Measurements from ENCODE around the gene XRCC5. TPM values are rescaled to one million over a fixed set of nuclear protein-coding genes. Genes with fewer than 3 reads are reported as not detected.

XRCC5 gene
- total RNA-seq, 1 experiment from 2014 or later, result 618 TPM

DNA sequence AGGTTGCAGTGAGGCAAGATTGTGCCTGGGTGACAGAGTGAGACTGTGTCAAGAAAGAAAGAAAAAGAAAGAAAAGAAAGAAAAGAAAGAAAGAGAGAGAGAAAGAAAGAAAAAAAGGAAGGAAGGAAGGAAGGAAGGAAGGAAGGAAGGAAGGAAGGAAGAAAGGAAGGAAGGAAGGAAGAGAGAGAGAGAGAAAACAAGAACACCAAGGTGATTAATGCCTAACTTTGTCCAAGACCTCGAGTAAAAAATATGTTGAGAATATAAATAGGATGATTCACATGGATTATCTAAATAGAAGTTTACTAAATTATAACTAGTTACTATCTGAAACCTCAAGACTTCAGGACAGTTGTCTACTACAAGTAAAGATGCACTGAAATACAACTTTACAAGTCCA lies 34.8 kb upstream of the XRCC5 start:
- Histone ChIP-seq H3K4me1 (ENCODE audit: insufficient read depth, low read length) (no peaks in the 10 kb centered on the region), H3K18ac (ENCODE audit: insufficient read length, low read depth, low read length) (no peak overlapping the region), H3K23ac (ENCODE audit: insufficient read length, low read depth, low read length) (no peak overlapping the region), H3K4me2 (ENCODE audit: insufficient read depth, insufficient read length, low read length) (no peak overlapping the region), H3K27ac (ENCODE audit: insufficient read length, low read depth, low read length) (no peak overlapping the region), H2BK5ac (ENCODE audit: insufficient read length, low read length) (no peak overlapping the region), H4K5ac (ENCODE audit: insufficient read length, low read depth, low read length) (no peak overlapping the region), H3K79me1 (ENCODE audit: insufficient read depth, low read depth, low read length, poor library complexity, severe bottlenecking) (no peaks in the 10 kb centered on the region), H3K79me2 (ENCODE audit: insufficient read depth, low read length) (no peaks in the 10 kb centered on the region), H3K9ac (ENCODE audit: extremely low read depth, insufficient read length, low read length) (no peak overlapping the region), H3K14ac (ENCODE audit: insufficient read depth, low read length) (no peak overlapping the region), H4K91ac (ENCODE audit: insufficient read length, low read depth, low read length) (no peak overlapping the region), H3K4ac (ENCODE audit: low read depth, low read length) (no peak overlapping the region), H3K9me3 (ENCODE audit: control insufficient read depth, low read depth, low read length) (no peaks in the 10 kb centered on the region), H3T11ph (ENCODE audit: low read length) (no peak overlapping the region), H2BK12ac (ENCODE audit: insufficient read length, low read depth, low read length) (no peak overlapping the region), H3K56ac (ENCODE audit: insufficient read length, low read depth, low read length) (no peak overlapping the region), H2AK5ac (ENCODE audit: insufficient read length, low read length) (no peak overlapping the region), H2BK120ac (ENCODE audit: low read depth, low read length, poor library complexity, severe bottlenecking) (no peak overlapping the region), H4K20me1 (ENCODE audit: control insufficient read depth, insufficient read depth, insufficient read length) (no peaks in the 10 kb centered on the region), H3K27me3 (ENCODE audit: insufficient read depth, low read length) (no peaks in the 10 kb centered on the region), H2BK15ac (ENCODE audit: low read depth, low read length) (no peak overlapping the region), H4K8ac (replicated peaks; ENCODE audit: insufficient read length, low read depth, low read length) (no peak overlapping the region), H2AFZ (ENCODE audit: low read length) (no peak overlapping the region), H2BK20ac (ENCODE audit: low read depth, low read length, poor library complexity, severe bottlenecking) (no peak overlapping the region), H3K23me2 (ENCODE audit: insufficient read length, low read depth, low read length, poor library complexity, severe bottlenecking) (no peaks in the 10 kb centered on the region)
- Mint-ChIP-seq H3K9me3 (no peaks in the 10 kb centered on the region), H3K36me3 (ENCODE audit: insufficient read depth in 1 of 3, low read depth in 3 of 3) (peaks cover 0 to 8% (median 0%) of the 10 kb centered on the region in 3 experiments; a peak in 4 of 7 replicates), H3K27ac (no peak overlapping the region), H3K4me1 (no peaks in the 10 kb centered on the region), H3K27me3 (ENCODE audit: low read depth) (no peaks in the 10 kb centered on the region), H3K4me3 (no peak overlapping the region)
- no CpG with 5 or more reads among the region's 1 CpG for WGBS (ENCODE audit: extremely low coverage, insufficient read length, low lambda C conversion rate)
- DNase-seq, result no peak
- TF ChIP-seq, protein P1, sequence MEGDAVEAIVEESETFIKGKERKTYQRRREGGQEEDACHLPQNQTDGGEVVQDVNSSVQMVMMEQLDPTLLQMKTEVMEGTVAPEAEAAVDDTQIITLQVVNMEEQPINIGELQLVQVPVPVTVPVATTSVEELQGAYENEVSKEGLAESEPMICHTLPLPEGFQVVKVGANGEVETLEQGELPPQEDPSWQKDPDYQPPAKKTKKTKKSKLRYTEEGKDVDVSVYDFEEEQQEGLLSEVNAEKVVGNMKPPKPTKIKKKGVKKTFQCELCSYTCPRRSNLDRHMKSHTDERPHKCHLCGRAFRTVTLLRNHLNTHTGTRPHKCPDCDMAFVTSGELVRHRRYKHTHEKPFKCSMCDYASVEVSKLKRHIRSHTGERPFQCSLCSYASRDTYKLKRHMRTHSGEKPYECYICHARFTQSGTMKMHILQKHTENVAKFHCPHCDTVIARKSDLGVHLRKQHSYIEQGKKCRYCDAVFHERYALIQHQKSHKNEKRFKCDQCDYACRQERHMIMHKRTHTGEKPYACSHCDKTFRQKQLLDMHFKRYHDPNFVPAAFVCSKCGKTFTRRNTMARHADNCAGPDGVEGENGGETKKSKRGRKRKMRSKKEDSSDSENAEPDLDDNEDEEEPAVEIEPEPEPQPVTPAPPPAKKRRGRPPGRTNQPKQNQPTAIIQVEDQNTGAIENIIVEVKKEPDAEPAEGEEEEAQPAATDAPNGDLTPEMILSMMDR (conservative IDR thresholded peaks at IDR 0.05), result no peak
